GM18505 (cell line): ENCODE data around the gene KRT5.

Experiments used
- ATAC-seq: cut with Tn5 transposase; IDR thresholded peaks from one replicate; pipeline ENCODE4 v1.9.1; 2021; ENCODE audit not compliant: unreplicated experiment
- POLR2A ChIP-seq: IDR thresholded peaks from 4 replicates; pipeline ENCODE4 v1.6.1; 2011; ENCODE audit warnings: borderline replicate concordance; ENCODE audit not compliant: insufficient read depth, insufficient read length; ENCODE audit errors: extremely low read depth

The KRT5 gene

DNA sequence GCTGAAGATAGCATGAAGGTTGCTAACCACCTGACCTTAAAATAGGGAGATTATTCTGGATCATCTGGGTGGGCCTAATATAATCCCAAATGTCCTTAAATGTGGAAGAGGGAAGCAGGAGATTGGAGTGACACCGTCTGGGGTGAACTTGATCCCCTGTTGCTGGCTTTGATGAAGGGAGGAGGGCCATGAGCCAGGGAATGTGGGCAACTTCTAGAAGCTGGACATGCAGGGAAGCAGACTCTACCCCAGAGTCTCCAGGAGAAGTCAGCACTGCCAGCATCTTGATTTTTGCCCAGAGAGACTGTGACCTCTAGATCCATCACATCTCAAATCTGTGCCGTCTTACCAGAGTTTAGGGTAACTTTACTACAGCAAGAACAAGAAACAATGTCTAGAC, 9.2 kb upstream of the KRT5 start:
- TF ChIP-seq POLR2A: no peak
- no peak for ATAC-seq

DNA sequence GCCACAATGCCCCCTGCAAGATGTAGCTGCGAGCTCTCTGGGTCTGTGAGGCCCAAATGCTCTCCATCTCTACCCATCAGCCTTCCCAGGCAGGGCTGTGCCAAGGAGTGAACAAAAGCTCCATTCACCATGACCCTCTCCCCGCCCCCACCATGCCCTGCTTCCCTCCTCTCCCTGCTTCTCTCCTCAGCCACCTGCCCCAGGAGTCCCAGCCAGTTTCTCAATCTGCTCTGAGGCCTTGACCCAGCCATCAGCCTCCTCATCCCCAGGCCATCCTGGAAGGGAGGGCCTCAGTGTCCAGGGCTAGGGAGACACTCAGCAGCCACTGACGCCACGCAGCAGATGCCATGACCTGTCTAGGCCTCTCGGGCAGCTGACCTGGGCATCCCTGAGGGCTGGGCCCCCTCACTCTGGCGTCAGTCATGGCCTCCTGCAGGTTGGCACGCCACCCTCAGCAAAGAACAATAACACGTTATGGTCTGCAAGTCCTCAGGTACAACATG, 8.5 kb upstream of the KRT5 start:
- no peak for TF ChIP-seq POLR2A
- no peak for ATAC-seq

DNA sequence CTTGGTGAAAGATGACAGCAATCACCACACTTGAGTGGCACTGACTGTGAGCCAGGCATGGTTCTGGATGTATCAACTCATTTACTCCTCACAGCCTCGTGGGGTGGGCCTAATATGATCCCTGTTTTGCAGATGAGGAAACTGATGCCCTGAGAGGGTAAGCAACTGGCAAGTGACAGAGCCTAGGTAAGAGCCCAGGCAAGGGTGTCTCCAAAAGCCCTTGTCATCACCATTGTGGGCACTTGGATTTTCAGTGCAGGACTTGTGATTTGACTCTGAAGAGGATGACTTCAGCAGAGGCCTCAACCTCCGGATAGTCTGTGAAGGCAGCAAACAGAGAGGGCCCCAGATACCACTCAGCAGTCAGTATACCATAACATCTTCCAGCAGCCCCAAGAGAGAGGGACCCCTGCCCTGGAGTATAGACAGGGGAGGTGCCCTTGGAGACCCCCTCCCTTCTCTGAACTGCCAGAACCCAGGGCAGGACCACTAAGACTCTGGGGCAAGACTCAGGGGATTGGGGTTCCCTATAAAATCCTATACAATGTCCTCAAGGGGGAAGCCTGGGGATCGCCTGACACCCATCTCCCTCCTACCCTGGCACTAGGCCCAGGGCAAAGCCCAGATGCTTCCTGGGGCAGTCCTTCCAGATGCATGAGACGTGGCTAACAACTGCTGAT, 7.1 kb upstream of the KRT5 start:
- no peak for ATAC-seq
- no peak for TF ChIP-seq POLR2A

DNA sequence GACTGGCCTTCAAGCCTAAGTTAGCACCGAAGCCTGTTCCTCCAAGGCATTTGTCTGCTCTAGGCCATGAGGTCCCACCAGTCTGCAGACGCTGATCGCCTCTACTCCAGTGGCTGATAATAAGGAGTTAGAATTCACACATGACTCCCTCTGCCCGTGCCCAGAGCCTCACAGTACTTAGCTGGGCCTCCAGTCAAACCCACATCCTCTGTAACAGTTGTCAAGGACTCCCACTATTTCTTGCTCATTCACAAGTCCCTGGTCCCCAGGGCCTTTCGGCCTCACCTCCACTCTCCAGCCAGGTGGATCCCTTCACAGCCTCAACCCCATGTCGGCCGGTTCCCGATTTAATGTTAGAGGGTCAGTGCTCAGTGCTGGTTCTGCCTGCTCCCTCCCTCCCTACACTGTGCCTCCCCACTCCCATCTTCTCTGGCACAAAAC, 6.3 kb upstream of the KRT5 start:
- TF ChIP-seq POLR2A: no peak
- ATAC-seq: no peak

DNA sequence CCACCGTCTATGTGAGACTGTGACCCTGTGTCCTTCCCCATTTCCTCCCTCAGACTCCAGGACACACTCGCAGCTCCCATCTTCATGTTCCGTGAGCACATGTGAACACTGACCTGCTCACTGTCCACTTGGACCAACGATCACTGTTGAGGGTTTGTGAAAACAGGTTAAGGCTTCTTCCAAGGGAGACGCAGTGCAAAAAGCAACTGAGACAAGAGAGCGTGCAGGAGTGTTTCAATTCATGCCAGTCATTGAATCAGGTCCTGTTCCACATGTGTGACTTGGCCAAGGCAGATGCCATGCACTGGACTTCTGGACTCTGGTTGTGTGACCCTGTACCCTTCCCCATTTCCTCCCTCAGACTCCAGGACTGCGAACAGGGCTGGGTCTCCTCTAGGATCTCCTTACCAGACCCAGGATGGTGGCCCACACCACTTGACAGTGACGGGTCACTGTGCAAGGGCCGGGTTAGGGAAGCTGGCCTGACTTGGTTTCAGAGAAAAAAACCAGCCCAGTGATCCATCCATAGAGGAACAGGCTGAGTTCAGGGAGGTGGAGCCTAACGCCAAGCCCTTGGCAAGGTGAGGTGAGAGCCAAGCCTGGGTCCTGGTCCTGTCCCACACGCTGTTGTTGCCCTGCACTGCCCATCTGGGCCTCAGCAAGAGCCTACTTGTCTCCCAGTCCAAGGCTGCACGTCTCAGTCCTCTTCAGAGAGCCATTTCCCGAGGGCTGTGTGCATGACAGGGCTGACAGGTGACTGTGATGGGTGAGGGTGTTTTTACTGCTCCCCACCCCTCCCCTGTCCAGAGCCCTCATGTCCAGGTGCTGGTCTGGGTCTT, 5.7 kb upstream of the KRT5 start:
- no peak for ATAC-seq

DNA sequence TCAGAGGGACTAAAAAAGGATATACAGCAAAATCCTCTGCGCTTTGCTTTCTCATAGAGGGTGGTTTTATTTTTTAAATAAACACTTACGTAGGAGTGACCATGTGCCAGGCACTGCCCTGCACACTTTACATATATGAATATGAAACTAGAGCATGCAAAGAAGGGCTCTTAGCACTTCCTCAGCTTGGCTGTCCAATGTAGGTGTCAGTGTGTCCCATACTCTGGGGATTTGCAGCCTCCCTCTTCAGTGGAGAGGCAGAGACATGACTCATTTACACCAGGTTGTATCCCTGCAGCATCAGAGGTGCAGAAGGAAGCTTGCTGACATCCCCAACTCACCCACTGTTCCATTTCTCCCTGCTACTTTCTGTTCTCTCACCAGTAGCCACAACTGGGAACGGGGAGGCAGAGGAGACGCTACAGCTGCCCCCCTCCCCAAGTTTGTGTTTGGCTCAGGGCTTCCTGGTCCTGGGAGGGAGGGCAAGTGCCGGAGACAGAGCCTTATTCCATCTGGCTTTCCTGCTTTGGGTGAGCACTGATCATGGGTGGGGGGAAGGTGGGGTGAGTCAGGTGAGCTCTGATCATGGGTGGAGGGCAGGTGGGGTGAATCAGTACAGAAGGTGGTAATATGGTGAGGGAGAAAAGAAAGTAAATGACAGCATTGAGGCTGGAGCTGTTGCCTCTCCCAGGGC, 4.9 kb upstream of the KRT5 start:
- ATAC-seq: no peak
- no peak for TF ChIP-seq POLR2A

More for the DNA sequence above, 5.7 kb upstream of the KRT5 start:
- TF ChIP-seq POLR2A: no peak

DNA sequence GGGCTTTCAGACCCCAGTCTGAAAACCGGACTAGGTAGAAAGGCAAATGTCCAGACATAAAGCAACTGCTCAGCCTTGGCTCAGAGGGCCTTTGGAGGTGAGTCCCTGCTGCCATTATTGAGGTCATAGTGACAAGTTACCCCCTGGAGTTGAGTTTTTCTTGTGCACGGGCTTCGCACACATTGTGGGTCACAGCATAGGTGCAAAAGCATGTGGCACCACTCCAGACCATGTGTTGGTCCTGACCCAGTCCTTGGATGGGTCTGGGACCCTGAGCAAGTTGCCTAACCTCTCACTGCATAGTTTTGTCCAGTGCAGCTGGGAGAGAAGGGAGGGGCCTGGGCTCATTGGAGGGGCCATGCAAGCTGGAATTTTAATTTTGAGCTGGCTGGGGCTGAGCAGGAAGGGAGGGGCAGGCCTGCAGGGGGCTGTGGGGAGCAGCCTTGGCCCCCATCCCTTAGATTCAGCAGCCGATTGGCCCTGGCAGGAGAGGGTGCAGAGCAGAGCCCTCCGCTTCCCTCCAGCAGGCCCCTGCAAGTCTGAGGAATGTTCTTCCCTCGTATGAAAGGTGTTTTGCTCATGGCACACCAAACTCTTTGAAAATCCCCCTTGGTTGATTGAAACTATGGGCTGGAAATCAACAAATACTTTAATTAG, 4.2 kb upstream of the KRT5 start:
- no peak for TF ChIP-seq POLR2A
- ATAC-seq: no peak

DNA sequence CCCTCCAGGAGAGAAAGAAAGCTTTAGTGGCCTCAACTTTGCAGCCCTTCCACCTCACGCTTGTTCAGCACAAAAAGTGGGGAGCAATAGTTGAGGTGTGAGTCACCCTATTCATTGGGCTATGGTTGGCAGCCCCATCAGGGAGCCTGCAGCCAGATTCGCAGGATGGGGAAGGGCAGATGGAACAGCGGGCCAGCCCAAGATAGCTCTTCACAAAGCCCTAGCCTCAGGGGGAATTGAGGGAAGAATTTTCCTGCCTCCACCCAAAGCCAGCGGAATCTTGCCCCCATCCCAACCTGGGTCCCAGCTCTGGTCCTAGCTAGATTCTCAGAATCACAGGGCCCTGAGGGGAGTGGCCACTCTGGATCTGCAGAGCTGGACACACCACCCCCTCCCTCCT, 3.6 kb upstream of the KRT5 start:
- TF ChIP-seq POLR2A: no peak
- ATAC-seq: no peak

DNA sequence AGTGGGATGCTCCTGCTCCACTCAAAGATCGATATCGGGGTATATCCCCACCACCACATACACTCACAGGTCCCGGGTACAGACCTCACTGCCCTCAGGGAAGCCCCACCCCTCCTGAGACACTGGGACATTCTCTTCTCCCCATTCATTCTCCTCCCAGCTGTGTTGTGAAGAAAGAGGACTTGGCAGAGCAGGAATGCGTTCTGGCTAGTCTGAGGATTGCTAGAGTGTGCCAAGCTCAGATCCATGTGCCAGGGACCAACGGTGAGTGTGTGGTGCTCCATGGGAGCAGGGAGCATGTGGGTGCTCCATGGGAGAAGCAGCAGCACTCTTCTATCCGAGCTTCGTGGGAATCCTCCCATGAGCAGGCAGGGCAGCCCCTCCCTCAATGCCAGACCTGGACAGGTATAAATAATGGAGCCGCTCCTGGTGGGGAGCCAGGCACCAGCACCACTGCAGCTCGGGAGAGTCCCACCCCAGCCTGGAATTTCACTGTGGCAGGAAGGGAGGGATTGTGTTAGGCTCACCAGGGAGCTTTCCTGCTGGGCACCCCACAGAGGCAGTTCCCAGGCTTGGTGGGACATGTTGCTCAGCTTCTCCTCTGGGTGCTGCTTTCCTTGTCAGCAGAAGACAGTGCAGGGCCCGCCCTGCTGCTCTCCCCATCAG, 2.3 kb upstream of the KRT5 start:
- no peak for ATAC-seq
- no peak for TF ChIP-seq POLR2A

DNA sequence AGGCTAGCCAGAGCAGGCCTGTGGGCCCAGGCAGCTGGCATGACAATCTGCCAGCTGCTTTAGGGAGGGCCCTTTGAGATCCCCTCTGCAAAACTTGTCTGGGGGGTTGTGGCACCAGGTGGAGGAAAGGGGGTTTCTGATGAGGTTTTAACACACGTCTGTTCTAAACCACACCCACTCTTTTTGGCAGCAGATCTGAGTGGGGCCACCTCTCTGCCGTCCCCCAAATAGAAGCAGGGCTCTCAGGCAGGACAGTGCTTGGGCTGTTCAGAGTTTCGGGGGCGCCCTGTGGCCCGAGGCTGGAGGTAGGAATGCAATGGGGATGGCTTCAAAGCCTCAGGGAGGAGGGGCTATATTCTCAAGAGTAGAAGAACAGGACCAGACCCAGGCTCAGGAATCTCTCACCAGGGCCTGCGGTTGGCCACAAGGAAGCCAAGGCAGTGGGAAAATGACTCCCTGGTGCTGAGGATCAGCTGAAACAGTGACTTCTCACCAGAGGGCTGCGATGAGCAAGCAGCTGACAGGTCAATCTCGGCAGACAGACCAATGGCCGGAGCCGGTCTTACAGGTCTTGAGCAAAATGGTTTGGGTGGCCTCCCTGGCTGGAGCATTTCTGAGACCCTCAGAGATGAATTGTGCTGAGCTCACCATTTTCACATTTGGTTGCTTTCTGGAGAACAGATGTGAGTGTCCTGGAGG, 1.5 kb upstream of the KRT5 start:
- TF ChIP-seq POLR2A: no peak
- no peak for ATAC-seq

DNA sequence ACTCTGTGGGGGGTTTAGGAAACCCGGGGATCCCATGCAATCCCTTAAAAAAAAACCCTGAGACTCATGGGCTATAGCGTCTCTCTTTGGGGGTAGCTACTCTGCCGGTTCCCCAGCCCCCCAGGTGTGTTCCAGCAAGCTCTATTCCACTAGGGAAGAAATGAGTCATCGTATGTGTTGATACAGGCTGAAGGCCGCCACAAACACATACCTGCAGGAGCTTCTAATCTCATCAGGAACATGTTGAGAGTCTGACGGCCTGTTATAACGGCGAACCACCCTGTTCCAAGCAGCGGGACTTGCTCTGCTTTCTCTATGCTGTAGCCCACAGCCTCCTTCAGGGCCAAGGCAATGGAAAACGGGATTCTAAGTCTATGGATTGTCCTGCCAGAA, 977 bp upstream of the KRT5 start:
- no peak for TF ChIP-seq POLR2A
- ATAC-seq: no peak

DNA sequence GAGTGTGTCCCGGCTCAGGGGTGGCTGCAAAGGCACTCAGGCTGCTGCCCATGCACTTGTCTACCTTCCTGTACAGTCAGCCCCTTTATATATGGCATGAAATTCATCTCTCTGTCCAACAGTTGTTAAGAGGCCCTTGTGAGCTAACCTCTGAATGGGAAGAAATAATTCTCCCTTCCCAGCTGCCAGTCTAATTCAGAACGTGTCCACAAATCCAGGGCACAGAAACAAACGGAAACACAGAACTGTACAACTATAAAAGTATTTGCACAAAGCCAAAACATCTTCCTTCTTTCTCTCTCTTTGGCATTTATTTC, 849 bp downstream of the KRT5 start:
- ATAC-seq: no peak
- TF ChIP-seq POLR2A: no peak
